GM19193 (cell line): Measurements from ENCODE around the gene DOC2B.

Experiments
- POLR2A ChIP-seq: IDR thresholded peaks from 4 replicates; pipeline ENCODE4 v1.6.1; 2011; ENCODE audit not compliant: insufficient read depth, insufficient read length; ENCODE audit errors: extremely low read depth

The DOC2B gene

GRCh38 chr17:157901-158300, 23.5 kb downstream of the DOC2B start:
- TF ChIP-seq POLR2A = no peak

DNA sequence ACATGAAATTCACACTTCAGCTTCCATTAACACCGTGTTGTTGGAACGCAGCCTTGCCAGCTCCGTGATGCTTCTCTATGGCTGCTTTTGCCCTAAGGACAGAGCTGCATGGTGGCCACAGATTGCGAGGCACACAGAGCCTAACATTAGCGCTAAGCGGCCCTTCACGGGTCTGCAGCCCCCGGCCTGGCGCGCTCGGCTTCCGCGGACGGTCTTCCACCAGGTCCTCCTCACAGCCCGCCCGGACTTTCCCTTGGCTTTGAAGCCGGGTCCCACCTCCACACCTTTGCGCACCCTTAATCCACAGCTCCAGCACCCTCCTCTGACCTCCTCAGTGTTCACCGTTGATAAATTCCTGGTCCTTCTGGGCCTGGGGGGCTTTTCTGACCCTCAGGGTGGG, 24.5 kb downstream of the DOC2B start:
- TF ChIP-seq POLR2A = no peak

DNA sequence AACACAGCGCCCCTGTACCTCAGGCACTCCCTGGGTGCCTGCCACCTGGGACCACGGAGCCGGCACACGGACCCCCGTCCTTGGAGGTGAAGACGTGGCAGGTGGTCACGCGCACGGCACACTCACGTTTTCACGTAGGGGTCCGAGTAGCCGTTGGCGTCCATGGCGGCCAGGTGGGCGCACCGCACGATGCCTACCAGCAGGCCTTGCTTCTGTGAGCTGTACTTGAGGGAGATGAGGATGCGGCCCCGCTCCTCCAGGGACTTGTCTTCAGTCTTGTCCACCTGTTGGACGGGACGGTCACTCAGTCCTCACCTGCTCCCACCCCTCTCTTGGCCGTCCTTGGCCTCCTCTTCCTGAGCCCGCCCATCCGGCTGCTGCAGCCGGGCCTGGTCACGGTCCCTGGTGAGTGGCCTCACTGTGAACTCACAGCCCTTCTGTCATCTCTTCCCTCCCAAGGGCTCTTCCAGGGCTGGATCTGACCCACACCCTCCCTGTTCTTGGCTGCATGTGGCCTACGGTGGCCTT, 25.3 kb downstream of the DOC2B start:
- no peak for TF ChIP-seq POLR2A

DNA sequence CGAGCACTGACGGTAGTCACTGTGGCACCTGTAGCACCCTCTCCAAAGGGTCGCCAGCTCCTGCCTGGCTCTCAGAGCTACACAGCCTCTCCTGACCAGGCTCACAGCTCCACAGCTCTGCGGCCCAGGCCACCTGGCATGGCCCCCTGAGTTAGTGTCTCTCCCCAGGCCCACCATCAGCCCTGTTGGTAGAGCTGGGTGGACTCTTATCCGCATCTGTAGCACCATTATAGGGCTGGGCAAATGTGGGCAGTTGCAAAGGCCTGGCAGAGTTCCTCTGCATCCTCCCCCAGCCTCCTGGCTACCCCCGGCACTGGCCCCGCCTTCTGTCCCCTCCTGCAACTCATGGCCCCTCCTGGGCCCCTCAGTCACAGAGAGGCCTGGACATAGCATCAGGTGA, 25.9 kb downstream of the DOC2B start:
- TF ChIP-seq POLR2A = no peak

DNA sequence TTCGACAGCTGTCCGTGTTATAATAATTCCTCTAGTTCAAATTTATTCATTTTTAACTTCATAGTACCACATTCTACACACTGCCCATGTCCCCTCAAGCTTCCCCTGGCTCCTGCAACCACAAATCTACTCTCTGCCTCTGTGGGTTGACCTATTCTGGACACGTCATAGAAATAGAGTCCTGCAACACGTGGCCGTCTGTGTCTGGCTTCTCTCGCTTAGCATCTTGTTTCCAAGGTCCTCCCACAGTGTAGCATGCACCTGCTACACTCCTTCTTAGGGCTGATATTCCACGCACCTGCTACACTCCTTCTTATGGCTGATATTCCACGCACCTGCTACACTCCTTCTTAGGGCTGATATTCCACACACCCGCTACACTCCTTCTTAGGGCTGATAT, 27.6 kb downstream of the DOC2B start:
- TF ChIP-seq POLR2A = no peak

DNA sequence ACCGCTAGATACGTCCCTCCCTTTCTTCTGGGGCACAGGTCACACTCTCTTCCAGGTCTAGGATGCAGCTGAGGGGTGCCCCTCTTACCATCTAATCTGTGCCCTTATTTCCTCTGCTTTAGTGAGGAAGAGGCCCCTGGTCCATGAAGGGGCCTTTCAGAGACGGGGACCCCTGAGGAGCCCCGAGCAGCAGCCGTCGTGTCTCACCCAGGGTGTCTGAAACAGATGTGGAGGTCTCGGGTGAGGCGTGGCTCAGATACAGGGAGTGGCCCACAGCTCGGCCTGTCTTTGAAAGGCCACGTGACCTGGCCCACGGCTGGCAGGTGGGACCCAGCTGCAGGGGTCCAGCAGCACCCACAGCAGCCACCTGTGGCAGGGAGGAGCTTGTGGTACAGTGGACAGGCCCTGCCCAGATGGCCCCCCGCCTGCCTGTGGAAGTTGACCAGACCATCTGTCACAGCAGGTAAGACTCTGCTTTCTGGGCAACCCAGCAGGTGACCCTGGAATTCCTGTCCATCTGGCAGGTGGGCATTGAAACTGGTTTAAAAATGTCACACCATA, 28.5 kb downstream of the DOC2B start:
- no peak for TF ChIP-seq POLR2A

DNA sequence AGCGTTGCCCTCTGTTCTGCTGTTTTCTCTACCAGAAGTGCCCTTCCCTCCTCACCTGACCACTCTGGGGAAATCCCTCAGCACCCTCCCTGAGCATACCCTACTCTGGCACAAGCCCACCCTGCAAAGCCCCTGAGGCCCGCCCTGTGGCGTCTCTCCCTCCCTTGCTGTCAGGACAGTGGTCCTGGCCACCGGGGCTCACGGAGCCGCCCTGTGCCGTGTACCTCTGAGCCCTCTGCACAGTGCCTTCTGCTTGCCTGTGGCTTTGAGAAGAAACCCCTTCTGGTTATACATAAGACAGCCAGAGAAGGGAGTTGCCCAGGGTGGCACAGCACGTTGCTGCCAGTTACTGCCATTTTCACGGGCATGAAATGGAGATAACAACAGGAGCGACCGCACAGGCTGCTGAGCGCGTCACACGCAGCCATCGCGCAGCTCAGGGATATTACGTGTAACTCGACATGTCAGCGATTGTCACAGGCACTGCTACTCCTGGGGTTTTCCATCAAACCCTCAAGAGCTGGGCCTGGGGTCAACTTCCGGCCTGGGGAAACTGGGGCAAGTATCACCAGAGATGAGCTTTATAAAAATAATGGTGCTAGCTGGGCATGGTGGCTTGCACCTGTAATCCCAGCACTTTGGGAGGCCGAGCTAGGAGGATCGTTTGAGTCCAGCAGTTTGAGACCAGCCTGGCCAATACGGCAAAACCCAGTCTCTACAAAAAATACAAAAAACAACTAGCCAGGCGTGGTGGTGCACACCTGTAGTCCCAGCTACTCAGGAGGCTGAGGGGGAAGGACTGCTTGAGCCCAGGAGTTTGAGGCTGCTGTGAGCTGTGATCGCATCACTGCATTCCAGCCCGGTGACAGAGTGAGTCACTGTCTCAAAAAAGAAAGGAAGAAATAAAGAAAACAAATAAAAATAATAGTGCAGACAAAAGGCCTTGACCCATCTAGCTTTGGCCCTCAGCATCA, 29.3 kb downstream of the DOC2B start:
- no peak for TF ChIP-seq POLR2A

DNA sequence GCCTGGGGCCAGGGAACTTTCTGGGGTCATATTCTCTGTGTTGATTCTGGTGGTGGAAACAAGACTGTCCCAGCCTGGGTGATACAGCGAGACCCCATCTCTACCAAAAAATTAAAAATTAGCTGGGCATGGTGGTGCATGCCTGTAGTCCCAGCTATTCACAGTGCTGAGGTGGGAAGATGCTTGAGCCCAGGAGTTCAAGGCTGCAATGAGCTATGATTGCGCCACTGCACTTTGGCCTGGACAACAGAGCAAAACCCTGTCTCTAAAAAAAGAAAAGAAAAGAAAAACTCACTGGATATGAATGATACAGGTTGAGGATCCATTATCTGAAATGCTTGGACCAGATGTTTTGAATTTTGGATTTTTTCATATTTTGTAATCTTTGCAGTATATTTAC, 30.4 kb downstream of the DOC2B start:
- no peak for TF ChIP-seq POLR2A

GRCh38 chr17:149897-150584, 31.4 kb downstream of the DOC2B start:
- no peak for TF ChIP-seq POLR2A

DNA sequence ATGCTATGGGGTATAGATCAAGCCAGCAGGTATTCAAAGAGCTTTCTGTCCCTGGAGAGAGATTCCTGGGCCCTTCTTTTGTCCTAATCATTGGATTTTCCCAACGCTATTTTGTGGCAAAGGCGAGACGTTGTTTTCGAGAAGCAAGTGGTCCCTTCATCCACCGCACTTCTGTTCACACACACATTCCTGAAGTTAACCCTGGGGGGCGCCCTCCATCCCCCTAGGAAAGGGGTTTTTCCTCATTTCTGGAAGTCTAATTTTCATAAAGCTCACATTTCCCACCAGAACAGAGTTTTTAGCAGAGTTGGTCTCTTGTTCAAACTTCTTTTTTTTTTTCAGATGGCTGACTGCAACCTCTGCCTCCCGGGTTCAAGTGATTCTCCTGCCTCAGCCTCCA, 32.2 kb downstream of the DOC2B start:
- TF ChIP-seq POLR2A = no peak

- no peak for TF ChIP-seq POLR2A
Measured at GRCh38 chr17:148757-149156, 32.7 kb downstream of the DOC2B start.

GRCh38 chr17:147796-148740, 33.4 kb downstream of the DOC2B start:
- no peak for TF ChIP-seq POLR2A

DNA sequence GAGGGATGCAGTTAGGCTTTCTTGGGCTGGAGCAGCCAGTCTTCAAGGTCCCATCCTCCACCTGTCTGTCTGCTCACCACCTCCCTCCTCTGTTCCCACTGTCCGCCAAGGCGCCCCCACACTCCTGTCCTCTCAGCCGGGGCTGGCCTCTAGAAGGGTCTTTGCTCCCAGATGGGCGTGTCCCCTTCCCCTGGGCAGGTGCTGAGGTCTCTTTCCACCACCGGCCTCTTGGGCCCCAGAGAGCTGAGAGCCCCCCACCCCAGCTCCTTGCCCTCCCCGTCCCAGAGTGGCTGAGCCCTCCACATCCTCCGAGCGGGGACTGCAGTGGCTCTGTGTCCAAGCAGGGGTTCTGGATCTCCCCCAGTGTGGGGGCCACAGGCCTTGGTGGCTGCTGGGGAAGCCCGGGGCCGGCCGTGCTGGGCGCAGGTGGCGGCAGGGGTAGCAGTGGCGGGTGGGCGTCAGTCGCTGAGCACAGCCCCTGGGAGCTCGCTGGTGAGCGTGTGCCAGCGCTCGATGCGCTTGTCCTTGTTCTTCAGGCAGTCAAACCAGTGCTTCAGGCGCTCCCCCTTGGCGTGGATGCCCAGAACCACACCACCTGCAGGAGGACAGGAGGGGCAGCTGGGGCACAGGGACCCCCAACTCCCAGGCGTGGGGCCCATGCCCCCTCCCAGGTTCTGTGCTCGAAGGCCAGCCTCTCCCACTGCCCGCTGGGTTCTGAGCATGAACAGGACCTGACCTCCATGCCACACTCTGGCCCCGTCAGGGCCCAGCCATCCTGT, 34.3 kb downstream of the DOC2B start:
- TF ChIP-seq POLR2A = no peak

DNA sequence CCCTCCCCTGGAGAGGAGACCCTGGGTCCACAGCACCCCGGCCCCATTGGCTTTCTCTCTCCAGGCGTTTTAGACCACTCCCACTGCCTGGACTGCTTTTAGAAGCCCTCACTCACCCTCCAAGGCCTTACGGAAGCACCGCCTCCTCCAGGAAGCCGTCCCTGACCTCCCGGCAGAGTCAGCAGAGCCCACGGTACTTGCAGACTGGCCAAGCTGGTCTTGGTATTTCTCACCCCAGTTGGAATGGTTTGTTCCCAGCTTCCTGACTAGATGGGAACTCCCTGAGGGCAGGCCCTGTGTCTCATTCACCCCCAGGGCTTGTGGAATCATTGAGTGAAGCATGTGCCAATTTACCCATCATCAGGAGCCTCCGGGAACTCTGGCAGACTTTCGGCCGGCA, 34.9 kb downstream of the DOC2B start:
- TF ChIP-seq POLR2A = no peak
